Pancreas (tissue), 10 donors: Measurements from ENCODE around the gene PIK3AP1. TPM values are rescaled to one million over a fixed set of nuclear protein-coding genes. Genes with fewer than 3 reads are reported as not detected.

Experiments used
- ATAC-seq, 4 donors: fragments of 200-7000 bp; cut with Tn5 transposase; one replicate each; pipeline versions ENCODE4 v1.8.0 to v1.9.1; 2020; ENCODE audit warnings: mild to moderate bottlenecking in 4 of 4, moderate library complexity in 4 of 4
- DNase-seq, 6 donors: peaks; one replicate each; pipeline ENCODE4 v3.0.0-alpha.2; 2020
- FAIRE-seq: peaks from 2 replicates; lab custom pipeline; 2012; peaks lifted over from hg19 to GRCh38; lab: Jason Lieb, UNC
- H3K27ac ChIP-seq, 4 donors: fragments of 200-600 bp; sonication (generic); 1 replicate in 3 of 4; 2 replicates in 1 of 4; pipeline versions ENCODE4 v1.5.0 to v1.8.0; 2020
- H3K27me3 ChIP-seq, 4 donors: fragments of 200-600 bp; one replicate each; pipeline ENCODE4 v1.8.0; 2021
- H3K36me3 ChIP-seq, 3 donors: fragments of 200-600 bp; sonication (generic) in 1 of 3; one replicate each; pipeline versions ENCODE4 v1.5.0 to v1.8.0; 2020 to 2021
- H3K4me1 ChIP-seq, 3 donors: fragments of 200-600 bp; one replicate each; pipeline ENCODE4 v1.8.0; 2021
- H3K4me3 ChIP-seq, 4 donors: fragments of 200-600 bp; sonication (generic) in 2 of 4; one replicate each; pipeline versions ENCODE4 v1.5.0 to v1.8.0; 2020 to 2021
- H3K9me3 ChIP-seq, 4 donors: fragments of 200-600 bp; one replicate each; pipeline ENCODE4 v1.8.0; 2021
- WGBS, 2 donors: extraction: QIAGEN DNeasy Blood & Tissue Kit; methylation state at CpG; one replicate each; pipeline ENCODE4 v1.1.7; 2013; 5-methylcytosine and 5-hydroxymethylcytosine counted together
- intact Hi-C, 3 donors: fragments of 100-400 bp; cut with DNase I; formaldehyde crosslinking; loops; one replicate each; pipeline versions ENCODE4 v1.11.1 to v1.14.2; 2022
- polyA plus RNA-seq, 2 donors: library from polyadenylated mRNA; stranded (reverse); fragments of 200-250 nt; gene quantifications; one replicate each; pipeline ENCODE4 v1.2.3, GENCODE V29; 2013
- total RNA-seq, 6 donors: library from RNA; stranded (reverse); fragmentation: NEBNext Ultra II Directional in 4 of 6; extraction: Animal tissue kit (Norgen Biotek cat#: 25700) in 4 of 6; gene quantifications; one replicate each; pipeline versions ENCODE4 v1.2.1 to v1.2.4, GENCODE V29; 2021 to 2023
- TF ChIP-seq, protein P1 (sequence below), 4 donors: fragments of 200-600 bp; sonication (generic) in 3 of 4; IDR thresholded peaks; one replicate each; pipeline versions ENCODE4 v1.5.0 to v1.8.0; 2021; ENCODE audit warnings: antibody characterized with exemption in 4 of 4
- donor health status: healthy with polysubstance abuse.
- donor health status: DM: no; HTN: no; CAD: no; lungs with moderate emphysema.
- donor health status: DM: no; HTN: no; CAD: no.
- donor health status: control.
- donor health status: control.
- donor health status: Bipolar disorder and iron deficiency.
- donor health status: DM: yes; HTN: yes; CAD: no.
- donor health status: DM: no; HTN: no; CAD: no.
- donor health status: DM: no; HTN: no; CAD: no.
- donor health status: DM: yes; HTN: yes; CAD: no.

PIK3AP1 gene
- total and polyA plus RNA-seq, 8 donors: 15.0 to 71.0 (median 28.2) TPM

DNA sequence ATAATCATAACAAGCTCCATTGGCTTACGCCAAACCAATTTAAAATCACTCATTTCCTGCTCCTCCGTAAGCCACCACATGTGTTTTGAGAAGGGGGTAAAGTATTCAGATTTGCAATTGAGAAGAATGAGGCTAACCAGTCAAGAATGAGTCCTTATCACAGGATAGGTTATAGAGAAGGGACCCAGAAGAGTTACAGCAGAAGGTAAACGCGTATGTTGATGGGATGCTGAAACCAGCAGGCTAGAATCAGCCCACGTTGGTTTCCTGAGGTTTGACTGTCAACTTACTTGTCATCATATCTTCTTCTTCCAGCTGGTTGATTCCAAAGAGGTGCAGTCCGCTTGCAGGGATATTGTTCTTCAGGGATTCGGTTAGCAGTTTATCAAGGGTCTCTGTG lies 69.4 kb downstream of the PIK3AP1 start:
- FAIRE-seq (no peak), ATAC-seq (no peak), DNase-seq (no peak)
- no peak overlapping the region for H3K4me3 ChIP-seq
- TF ChIP-seq, protein P1, sequence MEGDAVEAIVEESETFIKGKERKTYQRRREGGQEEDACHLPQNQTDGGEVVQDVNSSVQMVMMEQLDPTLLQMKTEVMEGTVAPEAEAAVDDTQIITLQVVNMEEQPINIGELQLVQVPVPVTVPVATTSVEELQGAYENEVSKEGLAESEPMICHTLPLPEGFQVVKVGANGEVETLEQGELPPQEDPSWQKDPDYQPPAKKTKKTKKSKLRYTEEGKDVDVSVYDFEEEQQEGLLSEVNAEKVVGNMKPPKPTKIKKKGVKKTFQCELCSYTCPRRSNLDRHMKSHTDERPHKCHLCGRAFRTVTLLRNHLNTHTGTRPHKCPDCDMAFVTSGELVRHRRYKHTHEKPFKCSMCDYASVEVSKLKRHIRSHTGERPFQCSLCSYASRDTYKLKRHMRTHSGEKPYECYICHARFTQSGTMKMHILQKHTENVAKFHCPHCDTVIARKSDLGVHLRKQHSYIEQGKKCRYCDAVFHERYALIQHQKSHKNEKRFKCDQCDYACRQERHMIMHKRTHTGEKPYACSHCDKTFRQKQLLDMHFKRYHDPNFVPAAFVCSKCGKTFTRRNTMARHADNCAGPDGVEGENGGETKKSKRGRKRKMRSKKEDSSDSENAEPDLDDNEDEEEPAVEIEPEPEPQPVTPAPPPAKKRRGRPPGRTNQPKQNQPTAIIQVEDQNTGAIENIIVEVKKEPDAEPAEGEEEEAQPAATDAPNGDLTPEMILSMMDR (IDR thresholded peaks at IDR 0.05): no peak
- H3K27me3 ChIP-seq: no peaks in the 10 kb centered on the region
- no peak overlapping the region for H3K27ac ChIP-seq
- H3K4me1 ChIP-seq: no peaks in the 10 kb centered on the region
- H3K36me3 ChIP-seq: peaks cover 0 to 51% (median 15%) of the 10 kb centered on the region in 3 donors
- intact Hi-C loops: loop anchor here in 1 of 3 donors (10.0 kb wide), 1 partner anchor 64 kb away; no protein-coding TSS in a partner anchor
- H3K9me3 ChIP-seq: no peaks in the 10 kb centered on the region
- 86 to 90% methylated on average over 7 of the region's 7 CpGs for WGBS, 2 donors

- TF ChIP-seq, protein P1 (IDR thresholded peaks at IDR 0.05): no peak
- peaks cover 0 to 53% (median 15%) of the 10 kb centered on the region in 3 donors for H3K36me3 ChIP-seq
- H3K4me3 ChIP-seq: no peak overlapping the region
- no peak for DNase-seq
- ATAC-seq: no peak
- no peaks in the 10 kb centered on the region for H3K9me3 ChIP-seq
- intact Hi-C loops: no loop called here
- no peak overlapping the region for H3K27ac ChIP-seq
- H3K27me3 ChIP-seq: no peaks in the 10 kb centered on the region
- WGBS, 2 donors: 89 to 91% methylated on average over 6 of the region's 6 CpGs
- H3K4me1 ChIP-seq: no peaks in the 10 kb centered on the region
- no peak for FAIRE-seq
Measured at GRCh38 chr10:96648297-96648696, 72.0 kb downstream of the PIK3AP1 start.

GRCh38 chr10:96647466-96647865 lies 72.8 kb downstream of the PIK3AP1 start:
- Histone ChIP-seq H3K27me3 (no peaks in the 10 kb centered on the region), H3K4me3 (no peak overlapping the region), H3K36me3 (peaks cover 0 to 53% (median 15%) of the 10 kb centered on the region in 3 donors), H3K27ac (peak overlapping the region in 1 of 4 donors; percentile 7), H3K9me3 (no peaks in the 10 kb centered on the region), H3K4me1 (no peaks in the 10 kb centered on the region)
- no peak for ATAC-seq
- WGBS, 2 donors: 57 to 65% methylated on average over 6 of the region's 6 CpGs
- no peak for DNase-seq
- no peak for FAIRE-seq
- intact Hi-C loops: no loop called here
- TF ChIP-seq, protein P1 (IDR thresholded peaks at IDR 0.05): no peak

DNA sequence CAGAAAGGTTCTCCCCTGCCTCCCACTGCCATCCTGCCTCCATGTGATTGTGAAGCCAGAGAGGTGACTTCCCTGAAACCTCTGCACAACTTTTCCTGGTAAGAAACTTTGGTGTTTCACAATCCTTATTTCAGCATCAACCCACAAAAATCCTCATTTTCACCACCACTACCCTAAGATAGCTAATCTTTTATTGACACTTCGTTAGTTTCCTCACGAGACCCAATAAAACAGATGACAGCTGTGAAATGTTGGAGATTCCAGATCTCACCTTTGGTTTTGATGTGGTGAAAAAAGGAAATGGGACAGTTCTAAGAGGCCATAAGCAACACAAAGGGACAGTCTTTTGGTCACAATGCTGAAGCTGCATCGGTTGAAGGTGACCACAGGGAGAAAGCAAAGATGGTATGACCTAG lies 73.6 kb downstream of the PIK3AP1 start:
- peak overlapping the region in 1 of 4 donors; percentile 7 for H3K27ac ChIP-seq
- ATAC-seq (peak in 1 of 4 donors; percentile 2), FAIRE-seq (no peak), DNase-seq (no peak)
- no peaks in the 10 kb centered on the region for H3K27me3 ChIP-seq
- peaks cover 0 to 50% (median 15%) of the 10 kb centered on the region in 3 donors for H3K36me3 ChIP-seq
- 48 to 53% methylated on average over 3 of the region's 3 CpGs for WGBS, 2 donors
- TF ChIP-seq, protein P1 (IDR thresholded peaks at IDR 0.05): no peak
- no peaks in the 10 kb centered on the region for H3K9me3 ChIP-seq
- no peak overlapping the region for H3K4me3 ChIP-seq
- intact Hi-C loops: no loop called here
- peaks cover 0 to 7% (median 0%) of the 10 kb centered on the region in 3 donors for H3K4me1 ChIP-seq

DNA sequence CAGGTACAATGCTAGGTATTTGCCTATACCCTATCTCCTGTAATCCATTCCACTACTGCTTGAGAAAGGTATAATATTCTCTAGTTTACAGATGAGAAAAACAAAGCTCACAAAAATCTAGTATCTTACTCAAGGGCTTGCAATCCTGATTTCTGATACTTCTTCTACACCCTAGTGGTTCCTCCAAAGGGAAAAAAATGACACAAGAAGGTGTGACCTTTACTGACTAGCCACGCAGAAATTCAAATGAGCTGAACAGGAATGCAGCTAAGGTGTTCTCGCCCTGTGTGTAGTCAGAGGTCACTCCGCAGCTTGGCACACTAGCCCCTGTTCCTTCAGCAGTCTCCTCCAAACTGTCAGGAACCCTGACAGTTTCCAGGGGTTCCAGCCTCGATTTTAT lies 74.0 kb downstream of the PIK3AP1 start:
- intact Hi-C loops: no loop called here
- ATAC-seq: peak in 2 of 4 donors; percentile 5 to 20
- no peak overlapping the region for H3K4me3 ChIP-seq
- H3K36me3 ChIP-seq: peaks cover 0 to 46% (median 15%) of the 10 kb centered on the region in 3 donors
- FAIRE-seq: no peak
- H3K27ac ChIP-seq: peak overlapping the region in 1 of 4 donors; percentile 7
- H3K9me3 ChIP-seq: no peaks in the 10 kb centered on the region
- no peaks in the 10 kb centered on the region for H3K27me3 ChIP-seq
- TF ChIP-seq, protein P1 (IDR thresholded peaks at IDR 0.05): no peak
- 28 to 49% methylated on average over 4 of the region's 4 CpGs for WGBS, 2 donors
- DNase-seq: no peak
- H3K4me1 ChIP-seq: peaks cover 0 to 12% (median under 1%) of the 10 kb centered on the region in 3 donors
